EL (cell line): Measurements from ENCODE around the gene TMEM200C.
A peak's percentile ranks its signal among the peaks of the same experiment; 100 is the strongest.
"Not testable (repeated sequence)": the region's sequence is repeated elsewhere in the genome, so short reads cannot be mapped to it uniquely, and the experiment has no call there.

Experiments
- DNase-seq: peaks from one replicate; pipeline ENCODE4 v3.0.0-alpha.2; 2016

TMEM200C gene

GRCh38 chr18:5891854-5892215 lies 3.5 kb downstream of the TMEM200C start:
- no peak for DNase-seq

GRCh38 chr18:5891184-5891853 lies 4.0 kb downstream of the TMEM200C start:
- DNase-seq = no peak

GRCh38 chr18:5890331-5891183 lies 4.8 kb downstream of the TMEM200C start:
- DNase-seq = no peak

GRCh38 chr18:5885361-5885760 lies 10.0 kb downstream of the TMEM200C start:
- DNase-seq = no peak

- DNase-seq = no peak
Measured at GRCh38 chr18:5884375-5884774, 10.9 kb downstream of the TMEM200C start.

- peak; percentile 17 for DNase-seq
Measured at GRCh38 chr18:5879479-5879882, 15.8 kb downstream of the TMEM200C start.

GRCh38 chr18:5876891-5877290 lies 18.4 kb downstream of the TMEM200C start:
- DNase-seq = no peak

- DNase-seq = no peak
Measured at GRCh38 chr18:5874336-5874735, 21.0 kb downstream of the TMEM200C start.

- no peak for DNase-seq
Measured at GRCh38 chr18:5872886-5873285, 22.4 kb downstream of the TMEM200C start.

- no peak for DNase-seq
Measured at GRCh38 chr18:5871426-5871825, 23.9 kb downstream of the TMEM200C start.

- DNase-seq = peak; percentile 48
Measured at GRCh38 chr18:5868218-5868854, 27.0 kb downstream of the TMEM200C start.

GRCh38 chr18:5865521-5865920 lies 29.8 kb downstream of the TMEM200C start:
- DNase-seq = no peak

- not testable (repeated sequence) for DNase-seq
Measured at GRCh38 chr18:5862127-5862526, 33.2 kb downstream of the TMEM200C start.

- no peak for DNase-seq
Measured at GRCh38 chr18:5857180-5857579, 38.1 kb downstream of the TMEM200C start.

- no peak for DNase-seq
Measured at GRCh38 chr18:5853253-5853652, 42.1 kb downstream of the TMEM200C start.

GRCh38 chr18:5851998-5852397 lies 43.3 kb downstream of the TMEM200C start:
- no peak for DNase-seq

GRCh38 chr18:5842653-5843052 lies 52.7 kb downstream of the TMEM200C start:
- no peak for DNase-seq

GRCh38 chr18:5841518-5841917 lies 53.8 kb downstream of the TMEM200C start:
- DNase-seq = no peak

- DNase-seq = no peak
Measured at GRCh38 chr18:5840547-5840946, 54.8 kb downstream of the TMEM200C start.

GRCh38 chr18:5840025-5840424 lies 55.3 kb downstream of the TMEM200C start:
- no peak for DNase-seq

GRCh38 chr18:5839102-5839501 lies 56.2 kb downstream of the TMEM200C start:
- DNase-seq = no peak
